ENCODE data around the gene LMO7.
"Not testable (repeated sequence)": the region's sequence is repeated elsewhere in the genome, so short reads cannot be mapped to it uniquely, and the experiment has no call there.

The LMO7 gene

GRCh38 chr13:75700552-75700951 is 64.4 kb downstream of the LMO7 start:
- no peak for DNase-seq

DNA sequence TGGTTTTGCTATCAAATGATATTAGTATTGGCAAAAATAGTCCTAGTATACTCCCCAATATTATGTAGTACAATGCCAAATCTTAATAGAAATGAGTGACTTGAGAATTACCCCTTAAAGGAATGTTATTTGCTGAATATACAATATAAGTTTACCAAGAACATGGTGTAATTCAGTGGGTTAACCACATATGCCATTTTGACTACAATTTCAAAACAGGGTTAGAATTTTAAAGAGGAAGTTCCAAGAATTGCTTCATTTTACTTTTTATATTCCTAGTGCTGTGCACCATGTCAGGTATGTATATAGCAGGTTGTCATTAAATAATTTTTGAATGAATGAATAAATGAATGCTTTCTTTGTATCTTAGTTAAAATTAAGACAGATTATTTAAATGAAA is 66.3 kb downstream of the LMO7 start:
- no peak for DNase-seq

DNA sequence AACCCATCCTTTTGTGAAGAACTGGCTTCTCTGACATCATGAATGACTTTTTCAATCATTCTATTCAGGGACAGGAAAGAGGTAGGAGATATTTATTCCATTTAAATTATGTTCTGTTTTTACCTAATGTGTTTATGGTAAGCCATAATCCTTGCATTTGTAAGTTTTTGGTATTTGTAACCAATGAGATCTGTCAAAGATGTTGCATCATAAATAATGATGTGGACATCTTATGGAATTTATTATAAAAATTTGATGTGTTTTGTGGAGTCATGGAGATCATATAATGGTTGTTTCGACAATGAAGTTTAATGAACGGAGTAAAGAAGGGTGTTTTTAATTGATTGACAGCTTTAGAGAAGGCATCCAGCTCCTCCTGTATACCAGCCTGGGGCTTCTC is 67.6 kb downstream of the LMO7 start:
- no peak for DNase-seq

GRCh38 chr13:75704194-75704926 is 68.2 kb downstream of the LMO7 start:
- no peak for DNase-seq

- peak; percentile 44 for DNase-seq
Observed at GRCh38 chr13:75704927-75705288, 68.8 kb downstream of the LMO7 start.

DNA sequence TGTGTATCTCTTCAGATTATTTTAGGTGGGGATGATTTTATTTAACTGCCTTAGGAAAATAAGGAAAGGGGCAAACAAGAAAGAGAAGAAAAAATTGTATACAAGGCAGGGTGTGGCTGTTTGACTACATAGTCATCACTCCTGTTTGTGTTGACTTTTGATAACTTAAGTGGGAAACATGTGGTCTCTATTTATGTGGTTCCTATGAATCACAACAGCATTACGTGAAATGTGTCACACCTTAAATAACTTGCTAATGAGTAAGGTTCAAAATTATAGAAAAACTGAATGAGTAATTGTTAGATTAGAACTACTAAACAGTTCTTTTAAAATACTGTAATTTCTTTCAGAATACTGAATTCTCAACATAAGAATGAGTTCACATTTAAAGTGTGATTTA is 69.3 kb downstream of the LMO7 start:
- no peak for DNase-seq

DNA sequence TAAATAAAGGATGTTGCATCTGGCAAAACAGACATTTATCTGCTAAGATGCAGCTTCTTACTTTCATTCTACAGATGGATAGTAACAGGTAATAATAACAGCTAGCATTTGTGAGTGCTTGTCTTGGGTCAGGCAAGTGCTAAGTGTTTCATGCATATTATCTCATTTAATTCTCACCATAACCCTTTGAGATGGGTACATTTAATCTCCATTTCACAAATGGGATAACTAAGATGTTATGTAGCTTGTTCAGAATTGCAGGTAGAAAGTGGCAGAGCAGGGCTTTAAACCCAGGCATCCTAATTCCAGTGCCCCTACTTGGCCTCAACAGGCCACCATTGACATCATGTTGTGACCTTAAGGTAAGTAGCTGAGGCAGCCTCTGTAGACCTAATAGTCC is 69.8 kb downstream of the LMO7 start:
- DNase-seq: no peak

DNA sequence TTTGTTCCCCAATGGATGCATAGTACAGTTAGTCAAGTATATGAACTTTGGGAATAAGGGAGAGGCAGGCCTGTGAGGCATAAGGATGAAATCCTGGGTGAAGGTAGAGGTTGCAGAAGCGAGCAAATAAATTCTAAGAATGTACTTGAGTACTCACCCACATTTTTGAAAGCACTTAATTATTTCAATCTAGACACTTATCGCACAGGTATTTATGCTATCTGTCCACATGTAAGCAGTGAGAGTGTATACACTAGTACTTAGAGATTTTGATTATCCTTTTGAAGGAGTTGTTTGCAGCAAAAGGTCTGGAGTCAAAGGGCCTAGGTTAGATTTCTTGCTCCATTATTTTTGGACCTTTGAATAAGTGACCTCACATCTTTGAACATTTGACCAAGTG is 77.7 kb downstream of the LMO7 start:
- DNase-seq: no peak

GRCh38 chr13:75715601-75716523 is 79.7 kb downstream of the LMO7 start:
- DNase-seq: no peak

- DNase-seq: no peak
Observed at GRCh38 chr13:75717525-75717924, 81.4 kb downstream of the LMO7 start.

- no peak for DNase-seq
Observed at GRCh38 chr13:75721307-75721706, 85.2 kb downstream of the LMO7 start.

DNA sequence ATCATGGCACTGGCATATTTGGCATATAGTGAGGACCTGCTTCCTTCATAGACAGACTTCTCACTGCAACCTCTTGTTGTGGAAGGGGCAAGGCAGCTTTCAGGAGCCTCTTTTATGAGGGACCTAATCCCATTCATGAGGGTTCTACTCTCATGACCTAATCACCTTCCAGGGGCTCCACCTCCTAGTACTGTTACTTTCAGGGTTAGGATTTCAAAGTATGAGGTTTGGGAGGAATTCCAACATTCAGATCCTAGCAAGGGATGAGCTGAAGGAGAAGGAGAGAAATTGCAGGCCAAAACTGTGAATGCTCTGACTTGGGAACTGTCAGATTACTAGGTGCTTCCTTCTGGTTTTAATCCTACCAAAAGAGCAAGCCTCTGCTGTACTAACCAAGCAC is 87.8 kb downstream of the LMO7 start:
- no peak for DNase-seq

- peak; percentile 33 for DNase-seq
Observed at GRCh38 chr13:75724752-75725517, 88.8 kb downstream of the LMO7 start.

DNA sequence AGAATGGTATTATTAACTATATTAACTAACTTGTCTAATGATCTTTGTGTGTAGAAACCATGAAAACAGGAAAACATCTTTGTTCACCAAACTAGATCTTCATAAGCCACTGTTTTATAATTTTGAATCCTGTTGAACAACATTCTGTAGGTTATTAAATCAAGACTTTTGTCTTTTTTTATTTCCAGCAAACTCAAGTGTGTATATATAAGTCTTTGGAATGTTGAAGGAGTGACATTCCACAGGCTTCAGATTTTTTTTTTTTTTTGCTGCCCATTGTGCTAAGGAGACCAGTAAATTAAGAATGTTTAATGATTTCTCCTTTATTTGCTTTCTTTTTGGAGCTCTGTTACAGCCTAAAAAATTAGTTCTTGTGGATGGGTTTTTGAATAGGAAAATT is 89.6 kb downstream of the LMO7 start:
- DNase-seq: no peak

GRCh38 chr13:75726306-75726705 is 90.2 kb downstream of the LMO7 start:
- DNase-seq: no peak

GRCh38 chr13:75733113-75733512 is 97.0 kb downstream of the LMO7 start:
- DNase-seq: not testable (repeated sequence)

DNA sequence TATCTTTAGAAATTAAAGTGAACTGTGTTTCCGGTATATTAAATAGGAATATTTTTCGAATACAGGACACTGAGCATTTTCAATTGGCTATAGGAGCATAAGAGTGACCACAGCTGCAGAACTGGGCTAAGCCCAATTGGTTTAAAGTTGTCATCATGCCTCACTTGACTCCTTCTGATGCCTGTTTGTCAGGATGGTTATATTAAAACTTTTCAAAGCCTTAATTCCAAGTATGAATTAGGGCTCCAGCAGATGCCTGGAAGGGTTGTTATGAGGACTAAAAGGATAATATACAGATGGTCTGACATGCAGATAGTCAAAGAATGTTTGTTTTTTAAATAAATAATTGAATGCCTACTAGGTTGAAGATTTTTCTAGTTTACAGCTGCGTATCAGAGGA is 100.0 kb downstream of the LMO7 start:
- DNase-seq: no peak

- no peak for DNase-seq
Observed at GRCh38 chr13:75738841-75739240, 102.7 kb downstream of the LMO7 start.

DNA sequence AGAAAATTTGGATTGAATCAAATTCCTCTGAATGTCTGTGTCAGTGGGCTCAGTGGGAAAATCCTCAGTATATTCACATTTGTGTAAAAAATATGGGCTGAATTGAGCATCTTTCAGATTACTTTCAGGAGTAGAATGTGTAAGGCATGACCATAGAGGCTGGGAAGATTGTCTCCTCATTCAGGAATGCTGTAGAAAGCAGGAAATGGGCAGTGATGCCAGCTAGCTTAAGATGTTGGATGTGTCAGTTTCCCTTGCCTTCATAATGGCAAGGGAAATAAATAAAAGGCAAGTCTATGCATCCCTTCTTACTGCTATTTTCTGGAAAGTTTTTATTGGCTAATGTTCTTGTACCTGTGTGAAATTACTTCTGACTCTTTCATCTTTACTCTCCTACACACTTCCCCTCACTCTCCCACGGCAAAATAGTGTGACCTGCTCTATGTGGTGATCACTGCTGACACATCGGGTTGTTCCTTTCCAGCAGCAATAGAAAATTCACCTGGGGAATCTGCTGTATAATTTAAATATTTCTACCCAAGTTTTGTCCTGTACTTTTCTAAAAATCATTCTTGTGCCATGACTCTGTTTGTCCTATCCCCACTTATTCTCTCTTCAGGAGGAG is 103.2 kb downstream of the LMO7 start:
- no peak for DNase-seq

DNA sequence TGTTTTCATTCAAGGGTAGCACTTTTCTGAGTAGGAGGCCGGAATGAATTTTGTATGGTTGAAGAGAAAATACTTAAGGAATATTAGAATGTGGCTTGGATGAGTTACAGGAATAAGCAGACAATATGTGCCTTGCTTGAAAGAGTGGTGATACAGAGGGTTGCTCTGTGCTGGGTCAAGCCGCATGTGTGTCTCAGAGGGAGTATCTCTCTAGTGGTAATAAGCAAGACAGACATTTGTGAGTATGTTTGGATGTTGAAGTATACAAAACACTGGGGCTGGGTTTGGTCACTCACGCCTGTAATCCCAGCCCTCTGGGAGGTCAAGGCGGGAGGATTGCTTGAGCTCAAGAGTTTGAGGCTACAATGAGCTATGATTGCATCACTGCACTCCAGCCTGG is 103.9 kb downstream of the LMO7 start:
- no peak for DNase-seq

- DNase-seq: not testable (repeated sequence)
Observed at GRCh38 chr13:75743072-75743471, 106.9 kb downstream of the LMO7 start.

- no peak for DNase-seq
Observed at GRCh38 chr13:75744127-75744526, 108.0 kb downstream of the LMO7 start.

- DNase-seq: no peak
Observed at GRCh38 chr13:75745387-75745786, 109.3 kb downstream of the LMO7 start.
